Stimulated activated CD4-positive, alpha-beta T cell treated with anti-CD3 and anti-CD28 coated beads, Interleukin-2, amount 100 ng/mL, for 24 hours (primary cell): ENCODE data around the gene LMF2.

Experiments
- DNase-seq, 2 donors: peaks; one replicate each; pipeline ENCODE4 v3.0.0-alpha.2; 2020

LMF2 gene

GRCh38 chr22:50502628-50503474, 4.7 kb downstream of the LMF2 start:
- DNase-seq, result no peak

DNA sequence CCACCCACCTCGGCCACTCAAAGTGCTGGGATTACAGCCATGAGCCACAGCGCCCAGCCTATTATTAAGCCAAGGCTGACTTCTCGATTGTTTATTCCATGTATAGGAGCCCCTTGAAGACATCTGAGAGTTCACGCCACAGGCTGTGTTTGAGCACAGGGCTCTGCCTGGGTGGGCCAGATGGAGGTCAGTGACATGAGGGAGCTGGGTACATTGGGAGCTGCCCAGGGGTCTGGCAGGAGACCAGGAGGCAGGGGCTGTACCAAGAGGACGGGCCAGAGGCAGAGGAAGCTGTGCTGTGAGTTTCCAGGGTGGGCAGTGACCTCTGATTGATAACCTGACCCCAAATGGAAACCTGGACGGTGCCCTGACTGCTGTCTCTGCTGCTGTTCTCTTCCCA, 5.4 kb downstream of the LMF2 start:
- DNase-seq, result no peak

DNA sequence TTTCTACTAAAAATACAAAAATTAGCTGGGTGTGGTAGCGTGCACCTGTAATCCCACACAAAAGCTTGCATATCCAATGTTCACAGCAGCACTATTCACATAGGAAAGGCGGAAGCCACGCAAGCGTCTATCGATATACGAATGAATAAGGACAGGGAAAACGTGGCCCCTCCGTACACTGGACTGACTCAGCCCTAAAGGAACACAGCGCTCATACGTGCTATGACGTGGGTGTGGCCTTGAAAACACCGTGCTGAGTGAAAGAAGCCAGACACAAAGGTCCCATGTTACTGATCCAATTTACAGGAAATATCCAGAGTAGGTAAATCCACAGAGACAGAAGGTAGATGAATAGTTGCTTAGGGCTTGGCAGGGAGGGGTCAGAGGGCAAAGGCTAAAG, 7.0 kb downstream of the LMF2 start:
- DNase-seq, result no peak

DNA sequence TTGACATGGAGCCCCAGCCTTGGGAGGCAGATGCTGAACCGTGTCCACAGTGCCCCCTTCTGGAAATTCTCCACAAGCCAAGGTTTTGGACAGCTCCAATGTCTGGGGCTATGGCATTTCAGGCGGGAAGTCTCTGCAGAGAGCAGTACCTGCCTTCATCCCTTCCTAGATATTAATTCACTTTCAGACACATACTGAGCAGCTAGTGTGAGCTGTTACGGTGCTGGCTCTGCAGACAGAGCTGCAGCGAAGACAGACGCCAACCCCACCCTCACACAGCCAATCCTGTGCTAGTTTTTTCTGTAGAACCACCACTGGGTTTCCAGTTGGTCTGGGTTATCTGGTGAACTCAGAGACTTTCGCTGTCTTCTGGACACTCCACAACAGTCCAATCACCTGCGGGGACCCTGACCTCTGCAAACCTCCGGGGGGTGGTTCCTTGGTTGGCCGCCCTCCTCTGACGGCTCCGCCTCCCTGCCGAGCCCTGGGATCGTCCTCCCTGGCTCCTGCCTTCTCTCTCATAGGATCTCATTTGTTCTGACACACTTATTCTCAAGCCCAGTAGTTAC, 9.1 kb downstream of the LMF2 start:
- DNase-seq, result peak; percentile 69 to 73

DNA sequence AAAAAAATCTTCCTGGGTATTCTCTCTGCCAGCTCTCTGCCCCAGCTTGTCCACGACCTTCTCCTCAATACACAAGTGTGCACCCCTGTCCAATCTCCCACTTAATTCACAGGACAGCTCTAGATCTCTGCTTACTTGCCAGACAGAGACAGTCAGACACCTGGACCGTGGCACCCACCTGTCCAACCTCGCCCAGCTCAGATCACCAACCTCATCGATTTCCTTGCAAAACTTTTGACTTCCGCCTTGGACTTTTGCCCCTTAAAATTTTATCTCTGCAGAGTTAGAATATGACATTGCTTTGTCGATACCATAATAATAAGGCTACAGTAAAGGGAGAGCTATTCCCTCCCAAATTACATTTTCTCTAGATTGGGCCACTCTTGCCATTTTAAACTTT, 10.4 kb downstream of the LMF2 start:
- DNase-seq, result no peak

DNA sequence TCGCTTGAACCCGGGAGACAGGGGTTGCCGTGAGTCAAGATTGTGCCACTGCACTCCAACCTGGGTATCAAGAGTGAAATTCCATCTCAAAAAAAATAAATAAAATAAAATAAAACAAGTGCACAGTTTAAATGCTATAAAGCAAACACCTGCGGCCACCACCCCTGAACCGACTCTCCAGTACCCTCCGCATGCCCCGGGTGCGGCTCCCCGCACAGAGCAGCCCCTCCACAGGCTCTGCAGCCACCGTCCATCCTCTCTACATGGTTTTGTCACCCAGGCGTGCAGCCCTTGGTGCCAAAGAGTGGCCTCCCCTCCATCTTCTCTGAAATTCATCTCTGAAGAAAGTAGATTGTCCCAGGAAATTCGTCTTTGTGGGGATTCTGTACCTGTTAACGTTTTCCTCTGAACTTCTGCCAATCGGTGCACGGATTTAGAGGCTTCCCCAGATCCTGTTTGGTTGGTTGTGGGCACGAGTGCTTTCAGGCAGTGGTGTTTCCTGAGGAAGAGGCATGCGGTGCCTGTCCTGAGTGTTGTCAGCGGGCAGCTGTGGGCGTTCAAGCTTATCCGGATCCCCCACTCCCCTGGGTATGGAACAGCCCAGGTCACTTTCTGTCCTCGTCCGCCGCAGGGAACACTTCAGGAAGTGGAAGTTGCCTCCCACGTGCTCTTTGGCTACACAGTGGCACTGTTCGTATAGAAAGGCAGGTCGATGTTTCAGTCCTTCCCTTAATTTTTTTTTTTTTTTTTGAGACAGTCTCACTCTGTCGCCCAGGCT, 16.8 kb downstream of the LMF2 start:
- no peak for DNase-seq

DNA sequence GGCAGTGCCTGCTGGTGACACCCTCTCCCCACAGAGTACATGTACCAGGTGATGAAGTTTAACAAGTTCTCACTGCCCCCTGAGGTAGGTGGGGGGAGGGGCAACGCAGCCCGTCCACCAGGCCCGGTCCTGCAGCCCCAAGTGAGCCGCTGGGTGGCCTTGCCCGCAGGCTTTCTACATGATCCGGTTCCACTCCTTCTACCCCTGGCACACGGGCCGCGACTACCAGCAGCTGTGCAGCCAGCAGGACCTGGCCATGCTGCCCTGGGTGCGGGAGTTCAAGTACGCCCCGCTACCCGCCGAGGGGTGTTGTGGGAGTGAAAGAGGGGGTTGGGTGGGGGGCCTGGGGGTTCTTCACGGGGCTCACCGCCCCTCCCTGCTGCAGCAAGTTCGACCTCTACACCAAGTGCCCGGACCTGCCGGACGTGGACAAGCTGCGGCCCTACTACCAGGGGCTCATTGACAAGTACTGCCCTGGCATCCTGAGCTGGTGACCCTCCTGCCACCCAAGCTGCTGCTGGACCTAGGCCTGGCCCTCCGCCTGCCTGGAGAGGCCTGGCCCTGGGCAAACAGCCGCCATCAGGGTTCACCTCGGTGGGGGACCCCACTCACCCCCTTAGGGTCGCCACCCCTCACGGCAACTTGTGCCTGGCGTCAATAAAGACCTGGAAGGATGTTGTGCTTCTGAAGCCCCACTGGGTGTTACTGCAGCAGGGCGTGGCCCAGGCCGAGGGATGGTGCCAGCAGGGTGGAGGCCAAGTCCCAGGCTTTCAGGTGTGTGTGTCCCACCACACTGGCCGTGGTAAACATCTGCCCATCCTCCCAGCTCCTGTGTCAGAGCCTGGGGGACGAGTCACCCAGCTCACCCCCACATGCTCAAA, 17.9 kb downstream of the LMF2 start:
- no peak for DNase-seq

DNA sequence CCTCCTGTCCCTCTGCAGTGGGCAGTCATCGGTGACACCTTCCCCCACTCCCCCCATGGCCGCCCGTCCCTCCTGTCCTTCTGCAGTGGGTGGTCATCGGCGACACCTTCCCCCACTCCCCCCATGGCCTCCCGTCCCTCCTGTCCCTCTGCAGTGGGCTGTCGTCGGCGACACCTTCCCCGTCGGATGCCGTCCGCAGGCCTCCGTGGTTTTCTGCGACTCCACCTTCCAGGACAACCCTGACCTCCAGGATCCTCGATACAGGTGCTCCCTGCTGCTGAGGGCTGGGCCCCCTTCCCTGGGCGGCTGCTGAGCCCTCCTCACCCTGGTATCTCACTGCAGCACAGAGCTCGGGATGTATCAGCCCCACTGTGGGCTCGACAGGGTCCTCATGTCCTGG, 18.6 kb downstream of the LMF2 start:
- DNase-seq, result no peak

DNA sequence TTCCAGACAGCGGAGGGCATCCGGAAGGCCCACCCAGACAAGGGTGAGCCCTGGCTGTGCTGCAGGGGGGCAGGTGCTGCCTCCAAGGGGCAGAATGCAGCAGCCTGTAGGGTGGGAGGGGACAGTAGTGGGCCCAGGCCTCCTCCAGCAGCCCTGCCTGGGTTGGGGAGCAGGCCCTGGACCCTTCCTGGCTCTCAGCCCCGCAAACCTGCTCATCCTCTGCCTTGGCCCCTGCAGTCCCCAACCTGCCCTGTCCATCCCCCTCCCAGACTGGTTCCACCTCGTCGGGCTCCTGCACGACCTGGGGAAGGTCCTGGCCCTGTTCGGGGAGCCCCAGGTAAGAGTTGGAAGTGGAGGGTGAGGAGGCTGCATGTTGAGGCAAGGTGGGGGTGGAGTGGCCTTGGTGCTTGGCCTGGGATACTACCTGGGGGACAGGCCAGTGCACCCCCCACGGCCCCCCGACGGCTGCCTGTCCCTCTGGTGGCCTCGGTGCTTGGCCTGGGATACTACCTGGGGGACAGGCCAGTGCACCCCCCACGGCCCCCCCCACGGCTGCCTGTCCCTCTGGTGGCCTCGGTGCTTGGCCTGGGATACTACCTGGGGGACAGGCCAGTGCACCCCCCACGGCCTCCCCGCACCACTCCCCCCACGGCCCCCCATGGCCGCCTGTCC, 19.4 kb downstream of the LMF2 start:
- DNase-seq, result no peak

GRCh38 chr22:50487290-50488005, 20.1 kb downstream of the LMF2 start:
- DNase-seq, result no peak

GRCh38 chr22:50486561-50487289, 20.8 kb downstream of the LMF2 start, which contains the start of gene MIOX:
TSS of gene MIOX (plus strand) at chr22:50486859. CDS start at chr22:50486898, 39 bp downstream.
- no peak for DNase-seq

DNA sequence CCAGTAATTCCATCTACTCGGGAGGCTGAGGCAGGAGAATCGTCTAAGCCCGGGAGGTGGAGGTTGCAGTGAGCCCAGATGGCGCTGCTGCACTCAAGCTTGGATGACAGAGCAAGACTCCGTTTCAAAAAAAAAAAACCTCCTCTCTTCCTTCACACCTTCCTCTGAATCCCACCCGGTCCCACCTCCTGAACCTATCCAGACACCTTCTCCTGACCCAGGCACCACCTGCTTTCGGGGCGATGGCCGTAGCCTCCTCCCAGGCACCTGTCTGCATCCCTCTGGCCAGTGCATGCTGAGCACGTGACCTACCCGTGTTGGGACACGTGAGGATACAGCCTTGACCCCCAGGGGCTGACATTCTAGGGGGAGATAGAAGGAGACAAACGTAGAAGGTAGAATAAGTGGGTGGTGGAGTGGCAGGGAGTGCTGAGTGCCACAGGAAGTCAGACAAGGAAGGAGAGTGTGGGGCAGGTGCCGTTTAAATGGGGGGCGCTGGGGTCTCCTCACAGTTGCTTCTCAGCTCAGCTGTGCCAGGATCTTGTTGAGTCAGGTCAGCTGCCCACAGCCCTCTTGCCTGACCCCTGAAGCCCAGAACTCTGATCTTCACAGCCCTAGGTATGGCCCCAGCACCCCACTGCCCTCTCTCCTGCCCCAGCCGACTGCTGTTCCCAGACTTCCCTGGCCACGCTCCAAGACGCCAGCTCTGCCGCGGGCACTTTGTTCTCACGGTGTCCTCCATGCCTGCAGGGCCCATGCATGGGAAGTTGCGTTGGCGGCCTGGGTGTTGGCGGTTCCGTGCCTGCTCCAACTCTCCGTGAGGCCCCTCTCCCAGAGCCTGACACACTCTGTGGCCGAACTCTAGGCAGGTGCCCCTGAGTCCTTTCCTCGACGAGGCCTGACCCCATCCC, 22.0 kb downstream of the LMF2 start:
- DNase-seq, result no peak

GRCh38 chr22:50483977-50484853, 23.3 kb downstream of the LMF2 start:
- no peak for DNase-seq

- DNase-seq, result no peak
Observed at GRCh38 chr22:50483556-50483955, 23.9 kb downstream of the LMF2 start.

DNA sequence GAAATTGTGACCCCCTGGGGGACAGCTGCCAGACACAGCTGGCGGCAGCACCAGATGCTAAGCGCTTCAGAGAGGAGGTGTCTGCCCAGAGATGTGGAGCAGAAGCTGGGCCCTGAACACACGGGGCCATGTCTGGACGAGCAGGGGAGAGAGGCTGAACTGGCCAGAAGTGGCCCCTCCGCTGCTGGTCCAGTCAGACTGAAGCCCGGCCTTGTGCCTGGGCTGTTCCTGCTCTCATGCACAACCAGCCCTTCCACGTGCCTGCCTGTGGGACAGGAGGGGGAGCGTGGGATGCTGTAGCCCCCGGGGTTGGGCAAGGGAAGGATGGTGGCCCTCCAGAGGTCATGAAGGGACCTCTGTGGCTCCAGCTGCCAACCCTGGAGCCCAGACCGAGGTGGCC, 24.4 kb downstream of the LMF2 start:
- DNase-seq, result no peak

DNA sequence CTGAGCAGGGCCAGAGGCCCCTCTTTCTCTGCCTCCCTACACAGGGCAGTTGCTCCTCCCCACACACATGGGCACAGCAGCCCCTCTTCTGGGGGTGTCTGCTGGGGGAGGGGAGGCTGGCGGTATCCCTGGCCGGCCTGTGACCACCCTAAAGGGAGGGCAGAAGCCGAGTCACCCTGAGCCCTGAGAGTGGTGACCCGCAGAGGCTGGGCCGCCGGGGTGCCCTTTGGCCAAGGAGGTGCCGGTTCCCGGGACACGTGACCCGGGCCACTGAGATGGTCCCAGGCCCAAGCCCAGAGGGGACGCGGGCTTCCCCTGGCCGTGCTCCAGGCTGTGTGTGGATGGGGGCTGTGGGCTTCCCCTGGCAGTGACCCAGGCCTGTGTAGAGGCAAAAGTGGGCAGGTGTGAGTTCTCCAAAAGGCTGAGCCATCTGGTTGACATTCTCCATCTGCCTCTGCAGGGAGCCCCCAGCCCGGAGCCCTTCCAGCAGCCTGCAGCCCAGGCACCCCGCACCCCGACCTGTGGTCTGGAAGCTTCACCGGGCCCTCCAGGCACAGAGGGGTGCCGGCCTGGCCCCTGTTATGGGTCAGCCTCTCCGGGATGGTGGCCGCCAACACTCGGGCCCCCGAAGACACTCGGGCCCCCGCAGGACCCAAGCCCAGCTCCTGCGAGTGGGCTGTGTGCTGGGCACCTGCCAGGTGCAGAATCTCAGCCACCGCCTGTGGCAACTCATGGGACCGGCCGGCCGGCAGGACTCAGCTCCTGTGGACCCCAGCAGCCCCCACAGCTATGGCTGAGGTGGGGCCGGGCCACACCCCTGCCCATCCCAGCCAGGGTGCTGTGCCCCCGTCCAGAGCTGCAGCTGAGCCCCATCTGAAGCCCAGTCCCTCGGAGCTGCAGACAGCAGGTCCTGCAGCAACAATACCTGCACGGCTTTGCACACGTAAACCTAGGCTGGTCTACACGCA, 25.1 kb downstream of the LMF2 start:
- no peak for DNase-seq

DNA sequence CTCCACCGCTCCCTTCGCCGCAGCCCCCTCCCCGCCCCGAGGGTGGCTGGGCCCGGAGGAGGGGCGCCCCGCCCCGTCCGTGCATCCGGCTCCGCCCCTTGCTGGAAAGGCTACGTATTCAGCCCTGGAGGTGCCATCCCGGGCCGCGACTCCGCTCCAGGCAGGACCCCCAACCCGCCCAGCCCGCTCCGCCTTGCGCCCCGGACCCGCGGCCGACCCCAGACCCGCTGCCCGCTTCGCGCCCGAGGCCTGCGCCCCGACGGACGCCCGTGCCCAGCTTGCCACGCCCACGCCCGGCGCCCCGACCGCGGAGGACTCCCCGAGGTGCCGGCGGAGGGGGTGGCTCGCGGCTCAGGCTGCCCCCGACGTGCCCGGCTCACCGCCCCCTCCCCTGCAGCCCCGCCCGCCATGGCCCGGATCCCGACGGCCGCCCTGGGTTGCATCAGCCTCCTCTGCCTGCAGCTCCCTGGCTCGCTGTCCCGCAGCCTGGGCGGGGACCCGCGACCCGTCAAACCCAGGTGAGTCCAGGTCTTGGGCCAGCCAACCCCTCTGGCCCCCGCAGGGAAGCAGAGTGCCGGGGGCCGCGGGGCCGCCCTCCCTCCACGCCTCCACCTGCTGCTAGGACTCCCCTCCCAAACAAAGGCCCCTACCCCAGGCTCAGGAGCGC, 25.9 kb downstream of the LMF2 start, which contains the start of gene ADM2:
Gene ADM2 (plus strand): TSS at position 104 of the 667 bp plus-strand sequence. CDS start 305 bp downstream, at position 409.
- peak; percentile 74 to 77 for DNase-seq
